AG04449 (cell line): ENCODE data around the gene TMEM108.

ENCODE experiments used
- CTCF ChIA-PET: fragments of 350-600 bp; formaldehyde crosslinking; extraction: SDS; loops from one replicate; lab custom pipeline; 2021; ENCODE audit warnings: antibody characterized with exemption; lab: Yijun Ruan, JAX
- POLR2A ChIA-PET: fragments of 400-600, 350-600 bp; formaldehyde crosslinking; extraction: SDS; loops from one replicate; lab custom pipeline; 2020; ENCODE audit warnings: antibody characterized with exemption, inconsistent platforms; lab: Yijun Ruan, JAX
- DNase-seq: peaks from one replicate; pipeline ENCODE4 v3.0.0-alpha.2; 2010; ENCODE audit warnings: low read depth, low spot score
- H3K4me3 ChIP-seq: 2 replicates; pipeline ENCODE4 v1.5.1; 2011; ENCODE audit warnings: low read depth, mild to moderate bottlenecking, control low read depth, low read length
- TF ChIP-seq, protein P1 (sequence below): IDR thresholded peaks from one replicate; pipeline ENCODE4 v1.5.1; 2011; ENCODE audit warnings: mild to moderate bottlenecking, moderate library complexity, low read length, control low read depth, inconsistent platforms; ENCODE audit not compliant: insufficient read depth; ENCODE audit errors: missing control alignments

Gene TMEM108

DNA sequence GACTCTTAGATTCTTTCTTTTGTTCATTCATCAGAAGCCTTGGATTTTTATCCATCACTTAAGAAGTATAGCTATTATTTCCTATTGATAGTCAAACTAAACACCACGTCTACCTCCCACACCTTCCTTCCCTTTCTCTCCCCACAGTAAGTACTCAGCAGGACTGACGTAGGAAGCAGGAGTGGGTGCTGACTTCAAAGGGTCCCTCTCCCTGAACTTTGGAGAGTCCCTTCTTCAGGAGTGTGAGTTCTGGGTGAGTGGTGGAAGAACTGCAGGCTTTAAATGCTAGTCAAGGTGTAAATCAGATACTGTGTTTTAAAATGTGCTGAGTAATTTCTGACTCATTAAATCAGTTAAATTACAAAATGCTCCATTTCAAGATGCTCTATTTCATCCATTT is 235.2 kb downstream of the TMEM108 start:
- POLR2A ChIA-PET = no interaction called here
- DNase-seq = no peak
- CTCF ChIA-PET = no interaction called here

DNA sequence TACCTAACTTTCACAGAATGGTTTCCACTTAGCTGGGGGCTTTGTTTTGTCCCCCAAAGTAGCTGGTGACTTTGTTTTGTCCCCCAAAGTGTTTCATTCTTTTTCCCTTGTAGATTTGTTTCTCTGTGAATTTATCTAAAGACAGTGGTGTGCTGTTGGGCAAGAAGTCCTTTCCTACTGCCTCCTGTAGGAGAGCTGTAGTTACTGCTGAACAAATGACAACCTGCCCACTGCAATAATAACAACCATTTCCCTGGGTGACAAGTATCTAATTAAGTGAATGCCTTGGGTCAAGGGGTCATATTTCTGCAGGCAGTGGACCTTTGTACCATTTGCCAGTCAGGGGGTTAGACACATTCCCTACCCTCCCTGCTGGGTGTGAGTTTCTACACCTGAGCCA is 236.3 kb downstream of the TMEM108 start:
- no peak overlapping the region for H3K4me3 ChIP-seq
- ChIA-PET POLR2A (no interaction called here), CTCF (no interaction called here)
- TF ChIP-seq, protein P1, sequence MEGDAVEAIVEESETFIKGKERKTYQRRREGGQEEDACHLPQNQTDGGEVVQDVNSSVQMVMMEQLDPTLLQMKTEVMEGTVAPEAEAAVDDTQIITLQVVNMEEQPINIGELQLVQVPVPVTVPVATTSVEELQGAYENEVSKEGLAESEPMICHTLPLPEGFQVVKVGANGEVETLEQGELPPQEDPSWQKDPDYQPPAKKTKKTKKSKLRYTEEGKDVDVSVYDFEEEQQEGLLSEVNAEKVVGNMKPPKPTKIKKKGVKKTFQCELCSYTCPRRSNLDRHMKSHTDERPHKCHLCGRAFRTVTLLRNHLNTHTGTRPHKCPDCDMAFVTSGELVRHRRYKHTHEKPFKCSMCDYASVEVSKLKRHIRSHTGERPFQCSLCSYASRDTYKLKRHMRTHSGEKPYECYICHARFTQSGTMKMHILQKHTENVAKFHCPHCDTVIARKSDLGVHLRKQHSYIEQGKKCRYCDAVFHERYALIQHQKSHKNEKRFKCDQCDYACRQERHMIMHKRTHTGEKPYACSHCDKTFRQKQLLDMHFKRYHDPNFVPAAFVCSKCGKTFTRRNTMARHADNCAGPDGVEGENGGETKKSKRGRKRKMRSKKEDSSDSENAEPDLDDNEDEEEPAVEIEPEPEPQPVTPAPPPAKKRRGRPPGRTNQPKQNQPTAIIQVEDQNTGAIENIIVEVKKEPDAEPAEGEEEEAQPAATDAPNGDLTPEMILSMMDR = no peak
- DNase-seq = no peak

More for the DNA sequence above, 235.2 kb downstream of the TMEM108 start:
- no peak overlapping the region for H3K4me3 ChIP-seq
- TF ChIP-seq, protein P1 = no peak

DNA sequence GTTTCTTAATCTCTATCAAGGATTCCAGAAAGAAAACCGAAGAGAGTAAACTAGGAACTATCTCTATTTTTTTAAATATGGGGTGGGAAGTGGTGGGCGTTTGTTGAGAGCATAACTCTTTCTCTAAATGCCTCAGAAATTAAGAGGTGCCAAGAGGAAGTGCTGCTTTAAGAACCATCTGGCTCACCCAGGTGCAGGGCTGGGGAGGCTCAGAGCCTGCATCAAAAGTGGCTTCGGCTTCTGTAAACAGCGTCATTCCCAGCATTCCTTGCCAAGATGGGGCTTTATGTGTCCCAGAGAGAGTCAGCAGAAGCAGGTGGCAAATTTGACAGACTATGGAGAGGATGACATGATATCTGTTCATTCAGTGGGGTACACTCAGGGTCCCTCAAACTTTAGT is 238.4 kb downstream of the TMEM108 start:
- ChIA-PET POLR2A (no interaction called here), CTCF (no interaction called here)
- DNase-seq = no peak
- TF ChIP-seq, protein P1 = no peak
- H3K4me3 ChIP-seq = no peak overlapping the region

DNA sequence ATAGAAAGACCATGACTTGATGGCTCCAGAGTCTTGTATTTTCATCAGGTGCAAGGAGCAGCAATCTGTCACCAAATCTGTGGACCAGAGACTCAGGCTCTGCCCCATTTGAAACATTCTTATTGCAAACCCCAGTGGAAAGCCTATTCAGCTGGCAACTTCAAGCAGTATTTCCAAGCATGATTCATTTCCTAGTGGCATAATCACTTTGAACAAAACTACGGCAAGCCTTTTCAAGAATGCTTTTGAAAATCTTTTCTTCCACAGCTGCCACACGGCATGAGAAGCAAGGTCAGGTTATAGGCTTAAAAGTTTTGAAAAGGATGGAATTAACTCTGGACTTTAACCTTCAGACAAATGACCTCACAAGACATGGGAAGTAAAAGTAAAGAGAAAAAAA is 239.6 kb downstream of the TMEM108 start:
- TF ChIP-seq, protein P1 = no peak
- POLR2A ChIA-PET = interaction anchor here (0.6 kb wide), 1 partner anchor 436 kb away, joined by 3 read pairs; no protein-coding TSS in a partner anchor
- CTCF ChIA-PET = no interaction called here

DNA sequence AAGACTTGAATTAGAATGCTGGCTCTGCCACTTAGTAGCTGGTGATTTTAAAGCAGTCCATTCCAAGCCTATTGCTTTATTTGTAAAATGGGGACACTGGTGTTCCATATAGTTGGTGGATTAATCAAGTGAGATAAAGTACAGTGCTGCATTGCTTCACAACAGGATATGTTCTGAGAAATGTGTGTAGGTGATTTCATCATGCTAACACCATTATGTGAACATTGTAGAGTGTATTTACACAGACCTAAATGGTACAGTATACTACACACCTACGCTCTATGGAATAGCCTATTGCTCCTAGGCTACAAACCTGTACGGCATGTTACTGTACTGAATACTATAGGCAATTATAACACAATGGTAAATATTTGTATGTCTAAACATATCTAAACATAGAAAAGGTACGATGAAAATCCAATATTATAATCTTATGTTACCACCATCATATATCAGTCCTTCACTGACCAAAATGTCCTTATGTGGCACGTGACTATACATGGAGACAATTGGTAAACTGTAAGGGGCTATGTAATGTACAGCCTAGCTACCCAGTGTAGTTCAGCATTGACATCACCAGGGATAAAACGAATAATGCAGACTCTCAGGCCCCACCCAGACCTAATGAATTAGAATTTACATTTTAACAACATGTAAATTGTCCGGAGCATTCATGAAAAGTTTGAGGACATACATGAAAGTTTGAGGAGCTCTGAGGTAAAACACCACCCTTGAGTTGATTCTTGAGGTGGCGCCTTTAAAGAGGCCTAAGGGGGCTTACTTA is 240.3 kb downstream of the TMEM108 start:
- H3K4me3 ChIP-seq = no peak overlapping the region
- TF ChIP-seq, protein P1 = no peak
- CTCF ChIA-PET = no interaction called here
- POLR2A ChIA-PET = no interaction called here
- no peak for DNase-seq

More for the DNA sequence above, 239.6 kb downstream of the TMEM108 start:
- DNase-seq = no peak
- no peak overlapping the region for H3K4me3 ChIP-seq

DNA sequence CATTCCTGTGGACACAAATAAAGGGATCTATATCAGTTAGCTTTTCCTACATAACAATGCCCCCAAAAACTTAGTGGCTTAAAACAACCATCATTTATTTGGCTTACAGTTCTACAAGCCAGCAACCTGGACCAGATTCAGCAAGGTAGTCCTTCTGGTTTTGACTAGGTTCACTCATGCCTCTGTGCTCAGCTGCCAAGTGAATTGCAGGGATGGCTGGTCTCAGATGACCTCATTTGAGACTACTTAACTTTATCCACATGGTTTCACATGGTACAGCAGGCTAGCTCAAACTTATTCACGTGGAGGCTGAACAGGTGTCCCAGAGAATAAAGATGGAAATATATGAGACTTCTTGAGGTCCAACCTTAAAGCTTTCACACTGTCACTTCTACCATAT is 242.4 kb downstream of the TMEM108 start:
- no peak for DNase-seq
- ChIA-PET POLR2A (no interaction called here), CTCF (no interaction called here)
- no peak overlapping the region for H3K4me3 ChIP-seq
- TF ChIP-seq, protein P1 = no peak
